ENCODE data around the gene RAP1GDS1.

- TF ChIP-seq CSDC2 (CRISPR knock-in tag; IDR thresholded peaks at IDR 0.05) (no peak), ZNF8 (CRISPR knock-in tag; IDR thresholded peaks at IDR 0.05) (no peak), ZNF70 (CRISPR knock-in tag; IDR thresholded peaks at IDR 0.05) (no peak), TCF4 (CRISPR knock-in tag; IDR thresholded peaks at IDR 0.05; ENCODE audit: borderline replicate concordance) (no peak), ZFP3 (CRISPR knock-in tag; IDR thresholded peaks at IDR 0.05) (no peak)
Measured at GRCh38 chr4:98341309-98341708, 80.1 kb downstream of the RAP1GDS1 start.

Measured in SK-N-SH treated with all-trans-retinoic acid at 6 μM for 48 hours (cell line).